Keratinocyte (primary cell): Measurements from ENCODE around the gene NKX2-3.

ENCODE experiments used
- CTCF ChIP-seq, 3 experiments: IDR thresholded peaks in 1 of 3; conservative IDR thresholded peaks in 1 of 3; optimal IDR thresholded peaks in 1 of 3; 2 replicates in 2 of 3; 3 replicates in 1 of 3; pipeline versions ENCODE3 to v1.5.1; 2011; ENCODE audit warnings: low read length in 3 of 3, mild to moderate bottlenecking in 3 of 3, moderate library complexity in 2 of 3, control low read depth in 1 of 3, inconsistent platforms in 1 of 3; ENCODE audit not compliant: insufficient read depth in 2 of 3; ENCODE audit errors: extremely low read depth in 1 of 3
- EZH2 ChIP-seq: IDR thresholded peaks from one replicate; pipeline ENCODE4 v1.6.1; 2012; ENCODE audit warnings: inconsistent platforms, mild to moderate bottlenecking, low read length, moderate library complexity

DNA sequence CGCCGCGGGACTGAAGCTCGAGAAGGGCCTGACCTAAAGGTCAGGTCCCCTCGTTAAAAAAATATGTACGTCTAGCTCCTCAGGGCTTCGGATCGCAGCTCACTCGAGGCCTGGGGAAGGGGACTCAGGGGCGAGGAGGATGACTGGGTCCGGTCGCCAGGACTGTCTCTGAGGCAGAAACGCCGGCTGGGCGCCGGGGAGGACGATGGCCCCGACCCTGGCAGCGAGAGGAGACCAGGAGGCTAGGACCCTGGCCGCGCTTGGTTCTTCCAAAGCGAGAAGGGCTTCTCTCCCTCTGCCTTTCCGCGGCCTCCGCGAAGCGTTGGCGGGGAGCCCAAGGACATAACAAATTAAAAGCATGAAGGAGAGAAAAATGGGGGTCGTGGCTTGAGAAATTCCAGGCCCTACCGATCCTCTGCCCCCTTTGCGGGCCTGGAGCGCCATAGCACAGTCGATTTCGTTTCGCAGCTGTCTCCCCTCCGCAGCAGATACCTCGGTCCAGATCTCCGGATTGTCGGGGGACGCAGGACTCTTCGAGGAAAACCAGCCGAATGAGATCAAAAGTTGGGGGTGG, 3.1 kb downstream of the NKX2-3 start:
- TF ChIP-seq CTCF (optimal IDR thresholded peaks at IDR 0.05 in 1 of 3, IDR thresholded peaks at IDR 0.05 in 1 of 3, conservative IDR thresholded peaks at IDR 0.05 in 1 of 3; ENCODE audit: extremely low read depth in 1 of 3, insufficient read depth in 2 of 3, low read length in 3 of 3), result no peak
- no peak for TF ChIP-seq EZH2
